Trophoblast cell (in vitro differentiated cells and primary cell): ENCODE measurements around the gene JMJD6.

ENCODE experiments used
- DNase-seq, 2 donors: peaks; one replicate each; pipeline ENCODE4 v3.0.0-alpha.2; 2016
- H2AFZ ChIP-seq: 2 replicates; pipeline ENCODE4 v1.6.1; 2013; ENCODE audit warnings: low read length, moderate library complexity, mild to moderate bottlenecking; ENCODE audit not compliant: insufficient read depth, poor library complexity
- H2AK5ac ChIP-seq: 2 replicates; pipeline ENCODE4 v1.6.1; 2013; ENCODE audit warnings: mild to moderate bottlenecking, low read length
- H2BK120ac ChIP-seq: 2 replicates; pipeline ENCODE4 v1.6.1; 2013; ENCODE audit warnings: low read length, mild to moderate bottlenecking, moderate library complexity; ENCODE audit not compliant: insufficient read depth, poor library complexity
- H2BK12ac ChIP-seq: 2 replicates; pipeline ENCODE4 v1.6.1; 2013; ENCODE audit warnings: mild to moderate bottlenecking, low read length, moderate library complexity
- H2BK5ac ChIP-seq: 2 replicates; pipeline ENCODE4 v1.6.1; 2013; ENCODE audit warnings: low read length, low read depth, moderate library complexity, mild to moderate bottlenecking; ENCODE audit not compliant: poor library complexity
- H3K14ac ChIP-seq: 2 replicates; pipeline ENCODE4 v1.6.1; 2013; ENCODE audit warnings: mild to moderate bottlenecking, low read length
- H3K18ac ChIP-seq: 2 replicates; pipeline ENCODE4 v1.6.1; 2013; ENCODE audit warnings: mild to moderate bottlenecking, low read length
- H3K23ac ChIP-seq: 2 replicates; pipeline ENCODE4 v1.6.1; 2013; ENCODE audit warnings: low read length
- H3K27ac ChIP-seq: 2 replicates; pipeline ENCODE4 v1.5.1; 2013; ENCODE audit warnings: low read depth, mild to moderate bottlenecking, inconsistent platforms, low read length, moderate library complexity
- H3K27me3 ChIP-seq: 2 replicates; pipeline ENCODE4 v1.6.1; 2013; ENCODE audit warnings: inconsistent platforms, mild to moderate bottlenecking, low read length, moderate library complexity; ENCODE audit not compliant: insufficient read depth
- H3K36me3 ChIP-seq, 2 experiments: 1 replicate in 1 of 2; 2 replicates in 1 of 2; pipeline ENCODE4 v1.6.1; 2013; ENCODE audit warnings: low read length in 2 of 2, mild to moderate bottlenecking in 2 of 2, moderate library complexity in 1 of 2; ENCODE audit not compliant: insufficient read depth in 2 of 2, control insufficient read depth in 1 of 2
- H3K4ac ChIP-seq: 2 replicates; pipeline ENCODE4 v1.6.1; 2013; ENCODE audit warnings: low read depth, mild to moderate bottlenecking, low read length, moderate library complexity
- H3K4me1 ChIP-seq, 2 experiments: 1 replicate in 1 of 2; 2 replicates in 1 of 2; pipeline ENCODE4 v1.6.1; 2013; ENCODE audit warnings: low read length in 2 of 2, mild to moderate bottlenecking in 2 of 2, moderate library complexity in 1 of 2; ENCODE audit not compliant: insufficient read depth in 2 of 2, control insufficient read depth in 1 of 2
- H3K4me2 ChIP-seq: 2 replicates; pipeline ENCODE4 v1.6.1; 2013; ENCODE audit warnings: inconsistent platforms, mild to moderate bottlenecking, low read length, moderate library complexity
- H3K4me3 ChIP-seq: 2 replicates; pipeline ENCODE4 v1.5.1; 2013; ENCODE audit warnings: mild to moderate bottlenecking, low read depth, low read length, inconsistent platforms
- H3K79me1 ChIP-seq: one replicate; pipeline ENCODE4 v1.6.1; 2013; ENCODE audit warnings: low read length
- H3K79me2 ChIP-seq: 2 replicates; pipeline ENCODE4 v1.6.1; 2013; ENCODE audit warnings: low read length, mild to moderate bottlenecking; ENCODE audit not compliant: control insufficient read depth, insufficient read depth, poor library complexity
- H3K9ac ChIP-seq: 2 replicates; pipeline ENCODE4 v1.6.1; 2013; ENCODE audit warnings: mild to moderate bottlenecking, low read length
- H3K9me3 ChIP-seq: 2 replicates; pipeline ENCODE4 v1.6.1; 2013; ENCODE audit warnings: low read depth, mild to moderate bottlenecking, control low read depth, inconsistent platforms, low read length; ENCODE audit not compliant: insufficient read depth
- H4K12ac ChIP-seq: 2 replicates; pipeline ENCODE4 v1.6.1; 2013; ENCODE audit warnings: low read depth, mild to moderate bottlenecking, low read length, moderate library complexity
- H4K8ac ChIP-seq: 2 replicates; pipeline ENCODE4 v1.6.1; 2013; ENCODE audit warnings: low read depth, mild to moderate bottlenecking, low read length, moderate library complexity
- H4K91ac ChIP-seq: one replicate; pipeline ENCODE4 v1.6.1; 2013; ENCODE audit warnings: low read depth, mild to moderate bottlenecking, low read length, moderate library complexity
- WGBS: extraction: QIAGEN DNeasy Blood & Tissue Kit; methylation state at CpG from one replicate; pipeline ENCODE4 v1.1.7; 2013; ENCODE audit warnings: missing lambda C conversion rate; ENCODE audit not compliant: insufficient read length, insufficient coverage; ENCODE audit errors: extremely low coverage; 5-methylcytosine and 5-hydroxymethylcytosine counted together

Gene JMJD6

DNA sequence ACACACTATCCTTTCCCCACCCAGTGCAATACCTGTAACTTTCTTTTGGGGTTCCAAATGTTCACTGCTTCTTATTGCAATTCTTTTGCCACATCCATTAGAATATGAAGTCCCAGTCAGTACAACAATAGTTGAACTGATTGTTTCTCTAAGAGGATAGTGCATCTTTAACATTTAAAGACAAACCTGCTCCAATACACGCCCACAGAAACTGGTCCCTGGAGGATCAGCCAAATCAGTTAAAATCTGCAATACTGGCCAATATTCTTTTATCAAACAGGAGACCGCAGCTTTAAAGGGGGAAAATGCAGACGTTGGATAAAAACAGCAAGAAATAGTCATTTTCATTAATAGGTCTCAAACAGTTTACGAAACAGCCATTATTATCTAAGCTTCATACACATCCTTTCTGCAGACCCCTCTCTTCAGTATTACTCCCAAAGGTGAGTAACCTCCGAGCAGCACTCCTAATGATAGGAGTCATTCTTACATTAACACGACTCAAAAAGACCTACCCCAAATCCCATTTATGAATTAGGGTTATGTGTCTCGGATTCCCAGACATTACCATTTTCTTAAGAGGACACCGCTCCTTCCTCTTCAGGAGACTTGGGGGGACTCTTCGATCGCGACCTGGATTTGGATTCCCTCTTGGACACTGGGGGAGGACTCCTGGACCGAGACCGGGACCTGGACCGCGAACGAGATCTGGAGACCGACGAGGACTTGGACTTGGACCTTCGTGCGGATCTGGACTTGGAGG lies 9.4 kb upstream of the JMJD6 start:
- H3K4me1 ChIP-seq: peaks cover 0 to 2% of the 10 kb centered on the region in 2 experiments

DNA sequence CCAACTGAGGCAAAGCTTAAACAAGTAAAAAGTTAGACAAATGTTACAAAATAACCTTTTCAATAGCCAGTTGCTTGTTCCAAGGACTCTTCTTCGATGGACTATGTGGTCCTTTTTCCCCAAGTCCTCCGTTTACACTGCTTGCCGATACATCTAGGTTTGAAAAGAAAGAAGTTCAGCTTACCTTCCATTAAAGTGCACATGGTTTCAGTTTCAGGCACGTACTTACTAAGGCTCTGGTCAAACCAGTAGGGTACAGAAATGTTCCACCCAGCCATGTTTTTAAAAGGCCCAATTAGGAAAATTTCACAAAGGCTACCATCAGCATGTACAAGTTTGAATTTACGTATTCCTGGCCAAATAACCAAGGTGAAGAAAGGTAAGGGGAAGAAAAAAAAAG lies 8.6 kb upstream of the JMJD6 start:
- no peak overlapping the region for H3K18ac ChIP-seq
- peaks cover 10 to 22% of the 10 kb centered on the region in 2 experiments for H3K36me3 ChIP-seq
- no peak overlapping the region for H2BK5ac ChIP-seq
- peak in 1 of 2 donors; percentile 33 for DNase-seq
- H3K4me2 ChIP-seq: peak overlapping the region; percentile 55
- no peaks in the 10 kb centered on the region for H3K27me3 ChIP-seq
- H3K79me2 ChIP-seq: peaks cover 18% of the 10 kb centered on the region
- H3K4me1 ChIP-seq: peaks cover 0 to 2% of the 10 kb centered on the region in 2 experiments
- WGBS: no CpG with 5 or more reads among the region's 5 CpGs
- no peak overlapping the region for H4K8ac ChIP-seq
- H3K23ac ChIP-seq: no peak overlapping the region
- no peak overlapping the region for H3K9ac ChIP-seq
- no peak overlapping the region for H4K12ac ChIP-seq
- no peak overlapping the region for H2AFZ ChIP-seq
- H2AK5ac ChIP-seq: no peak overlapping the region
- peaks cover 17% of the 10 kb centered on the region for H3K79me1 ChIP-seq
- H3K14ac ChIP-seq: no peak overlapping the region
- H3K27ac ChIP-seq: no peak overlapping the region
- no peak overlapping the region for H3K4me3 ChIP-seq
- H2BK120ac ChIP-seq: no peak overlapping the region
- no peak overlapping the region for H3K4ac ChIP-seq
- H3K9me3 ChIP-seq: no peaks in the 10 kb centered on the region
- H4K91ac ChIP-seq: no peak overlapping the region
- no peak overlapping the region for H2BK12ac ChIP-seq

More for the DNA sequence above, 9.4 kb upstream of the JMJD6 start:
- peak overlapping the region; percentile 91 for H3K9ac ChIP-seq
- no peak overlapping the region for H2BK12ac ChIP-seq
- H4K12ac ChIP-seq: peak overlapping the region; percentile 55
- H3K27me3 ChIP-seq: no peaks in the 10 kb centered on the region
- WGBS: no CpG with 5 or more reads among the region's 20 CpGs
- peak overlapping the region; percentile 81 for H2BK120ac ChIP-seq
- H3K27ac ChIP-seq: peak overlapping the region; percentile 96
- peaks cover 10 to 22% of the 10 kb centered on the region in 2 experiments for H3K36me3 ChIP-seq
- H3K79me2 ChIP-seq: peaks cover 18% of the 10 kb centered on the region
- peak overlapping the region; percentile 11 for H2AFZ ChIP-seq
- H2AK5ac ChIP-seq: peak overlapping the region; percentile 97
- H3K23ac ChIP-seq: no peak overlapping the region
- H3K4me2 ChIP-seq: peak overlapping the region; percentile 55
- H3K4me3 ChIP-seq: peak overlapping the region; percentile 97
- peak overlapping the region; percentile 90 for H2BK5ac ChIP-seq
- peak overlapping the region; percentile 100 for H3K14ac ChIP-seq
- no peak for DNase-seq
- H3K18ac ChIP-seq: peak overlapping the region; percentile 99
- H3K4ac ChIP-seq: peak overlapping the region; percentile 89
- peak overlapping the region; percentile 96 for H4K8ac ChIP-seq
- peak overlapping the region; percentile 98 for H4K91ac ChIP-seq
- H3K79me1 ChIP-seq: peaks cover 17% of the 10 kb centered on the region
- H3K9me3 ChIP-seq: no peaks in the 10 kb centered on the region

DNA sequence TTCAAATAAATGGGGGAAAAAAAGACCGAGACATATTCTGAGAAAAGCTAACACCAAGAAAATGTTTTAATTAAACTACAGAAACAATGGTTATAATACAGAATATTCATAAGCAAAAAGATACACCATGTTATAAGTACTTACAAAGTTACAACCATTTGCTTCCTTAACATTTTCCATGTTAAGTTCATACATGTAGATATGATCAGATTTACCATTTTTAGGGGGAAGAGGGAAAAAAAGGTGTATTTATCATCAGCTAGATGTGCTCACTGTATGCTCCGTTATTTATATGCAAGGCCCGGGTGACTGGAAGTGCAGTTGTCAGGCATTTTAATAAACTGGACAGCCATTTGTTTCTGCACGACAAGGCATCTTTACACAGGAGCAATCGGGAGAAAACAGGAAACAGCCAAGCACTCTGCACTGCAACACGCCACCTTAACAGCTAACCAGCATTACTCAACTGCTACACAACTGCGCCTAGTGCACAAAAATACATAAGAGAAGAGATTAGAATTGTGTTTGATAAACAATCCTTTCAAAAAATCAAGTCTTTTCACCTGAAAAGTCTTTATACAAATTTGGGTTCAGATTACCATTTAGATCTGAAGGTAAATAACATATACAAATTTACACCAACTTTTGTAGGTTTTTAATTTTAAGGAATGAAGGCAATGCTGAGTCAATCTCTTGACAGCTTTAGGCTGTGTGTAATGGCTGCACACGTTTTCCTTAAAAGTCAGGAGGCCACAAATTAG lies 7.9 kb upstream of the JMJD6 start:
- Histone ChIP-seq H3K27ac (no peak overlapping the region), H3K27me3 (no peaks in the 10 kb centered on the region), H3K79me2 (peaks cover 18% of the 10 kb centered on the region), H2AFZ (no peak overlapping the region), H3K9ac (peak overlapping the region; percentile 61), H2BK120ac (no peak overlapping the region), H3K14ac (no peak overlapping the region), H3K79me1 (peaks cover 17% of the 10 kb centered on the region), H3K4me3 (peak overlapping the region; percentile 59), H3K4ac (peak overlapping the region; percentile 39), H2BK5ac (no peak overlapping the region), H3K4me2 (peak overlapping the region; percentile 48), H3K4me1 (peaks cover 0 to 2% of the 10 kb centered on the region in 2 experiments), H2BK12ac (no peak overlapping the region), H3K9me3 (no peaks in the 10 kb centered on the region), H4K91ac (no peak overlapping the region), H4K8ac (no peak overlapping the region), H4K12ac (no peak overlapping the region), H2AK5ac (no peak overlapping the region), H3K36me3 (peaks cover 10 to 22% of the 10 kb centered on the region in 2 experiments), H3K23ac (no peak overlapping the region), H3K18ac (no peak overlapping the region)
- no CpG with 5 or more reads among the region's 8 CpGs for WGBS
- no peak for DNase-seq

DNA sequence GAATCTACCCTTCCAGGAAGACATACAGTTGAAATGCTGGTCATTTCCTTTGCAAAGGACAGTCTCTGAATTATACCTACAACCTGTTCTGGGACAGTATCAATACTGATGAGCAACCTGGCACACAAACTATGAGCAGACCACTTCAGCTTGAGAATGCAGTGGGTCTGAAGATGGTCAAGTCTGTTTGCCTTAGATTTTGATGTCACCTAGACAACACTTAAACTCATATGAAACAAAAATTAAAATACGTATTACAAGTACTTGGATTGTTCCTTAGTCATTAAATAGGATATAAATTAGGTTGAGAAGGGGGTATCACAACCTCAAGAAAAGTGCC lies 7.2 kb upstream of the JMJD6 start:
- no peak overlapping the region for H3K9ac ChIP-seq
- H4K12ac ChIP-seq: no peak overlapping the region
- no peak overlapping the region for H3K27ac ChIP-seq
- H3K4me3 ChIP-seq: no peak overlapping the region
- WGBS: no CpG with 5 or more reads among the region's 1 CpG
- H2BK12ac ChIP-seq: no peak overlapping the region
- no peak overlapping the region for H2BK5ac ChIP-seq
- no peak overlapping the region for H3K14ac ChIP-seq
- H3K27me3 ChIP-seq: no peaks in the 10 kb centered on the region
- no peak overlapping the region for H4K91ac ChIP-seq
- peaks cover 17% of the 10 kb centered on the region for H3K79me1 ChIP-seq
- H2AFZ ChIP-seq: no peak overlapping the region
- no peak overlapping the region for H3K23ac ChIP-seq
- no peak overlapping the region for H3K18ac ChIP-seq
- peaks cover 0 to 2% of the 10 kb centered on the region in 2 experiments for H3K4me1 ChIP-seq
- H3K9me3 ChIP-seq: no peaks in the 10 kb centered on the region
- H4K8ac ChIP-seq: no peak overlapping the region
- H3K36me3 ChIP-seq: peaks cover 10 to 22% of the 10 kb centered on the region in 2 experiments
- H3K4ac ChIP-seq: no peak overlapping the region
- H2AK5ac ChIP-seq: no peak overlapping the region
- peaks cover 18% of the 10 kb centered on the region for H3K79me2 ChIP-seq
- no peak overlapping the region for H2BK120ac ChIP-seq
- H3K4me2 ChIP-seq: no peak overlapping the region
- no peak for DNase-seq
